Activated CD4-positive, CD25-positive, alpha-beta regulatory T cell (primary cell): ENCODE measurements around the gene RPS27.

Experiments
- DNase-seq, 4 experiments: peaks; one replicate each; lab custom pipeline; 2025; lab: John Stamatoyannopoulos, UW

RPS27 gene

DNA sequence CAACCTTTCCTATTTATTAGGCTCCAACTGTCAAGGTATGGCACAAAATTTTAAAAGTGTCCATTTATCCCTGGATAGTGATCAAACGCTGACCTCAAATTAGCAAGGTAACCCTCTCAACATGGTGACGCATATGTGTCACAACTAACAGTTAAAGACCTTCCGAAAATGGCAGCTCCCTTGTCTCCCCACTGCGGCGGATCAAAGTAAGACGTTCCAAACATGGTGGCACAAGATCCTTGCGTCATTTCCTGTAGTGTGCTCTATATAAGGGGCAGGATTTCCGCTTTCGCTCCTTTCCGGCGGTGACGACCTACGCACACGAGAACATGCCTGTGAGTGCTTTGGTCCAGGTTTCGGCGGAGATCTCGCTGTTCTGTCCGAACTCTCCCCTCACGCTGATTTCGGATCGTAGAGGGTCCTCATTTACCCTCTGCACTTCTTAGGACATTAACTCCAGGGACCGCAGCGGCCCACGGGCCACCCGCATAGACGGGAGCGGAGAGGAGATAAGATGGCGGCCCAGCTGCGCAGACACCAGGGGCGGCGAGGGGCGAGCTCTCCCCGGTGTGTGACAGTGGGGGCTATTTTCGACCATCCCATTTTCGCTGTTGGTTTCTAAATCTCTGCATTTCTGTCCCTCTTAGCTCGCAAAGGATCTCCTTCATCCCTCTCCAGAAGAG, at the start of gene RPS27:
RPS27 (plus strand) TSS at position 295 of the 683 bp plus-strand sequence; CDS start at position 330, 35 bp downstream.
- peak; percentile 59 to 78 (median 72) for DNase-seq

DNA sequence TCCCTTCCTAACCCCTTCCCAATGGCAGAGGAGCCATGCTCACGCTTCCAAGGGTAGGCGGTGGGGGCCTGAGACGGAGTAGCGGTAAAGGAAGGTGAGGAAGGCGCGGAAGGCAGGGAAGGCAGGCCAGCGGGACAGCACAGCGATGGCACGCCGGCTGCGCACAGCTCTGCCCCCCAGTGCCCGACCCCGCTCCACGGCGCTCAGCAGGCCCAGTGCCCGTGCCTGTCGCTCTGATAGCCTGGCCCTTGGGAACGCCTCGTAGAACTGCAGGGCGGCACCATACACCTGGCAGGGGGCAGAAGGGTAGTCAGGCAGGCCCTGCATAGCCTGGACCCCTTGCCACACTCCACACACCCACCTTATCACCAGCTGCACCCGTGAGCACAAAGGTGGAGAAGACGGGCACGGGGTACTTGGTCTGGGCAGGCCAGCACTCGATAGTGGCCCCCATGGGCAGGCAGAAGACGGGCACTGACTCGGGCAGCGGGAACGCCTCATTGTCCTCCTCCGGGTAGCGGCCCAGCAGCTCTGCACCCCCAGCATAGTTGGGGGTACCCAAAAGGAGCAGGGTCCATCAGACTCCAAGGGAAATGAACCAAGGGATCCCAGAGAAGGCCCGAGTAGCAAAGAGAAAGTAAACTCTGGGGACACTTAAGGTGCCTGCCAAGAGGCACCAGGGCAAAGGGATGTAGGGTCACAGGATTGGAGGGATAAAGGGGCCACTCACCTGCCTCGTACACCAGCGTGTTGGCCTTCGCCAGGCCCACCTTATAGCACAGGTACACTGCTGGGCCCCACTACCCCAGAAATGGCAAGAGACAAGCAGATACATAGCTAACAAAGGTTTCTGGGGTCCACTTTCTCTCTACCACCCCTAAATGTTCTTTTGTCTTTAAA, 48.5 kb upstream of the RPS27 start:
- no peak for DNase-seq

DNA sequence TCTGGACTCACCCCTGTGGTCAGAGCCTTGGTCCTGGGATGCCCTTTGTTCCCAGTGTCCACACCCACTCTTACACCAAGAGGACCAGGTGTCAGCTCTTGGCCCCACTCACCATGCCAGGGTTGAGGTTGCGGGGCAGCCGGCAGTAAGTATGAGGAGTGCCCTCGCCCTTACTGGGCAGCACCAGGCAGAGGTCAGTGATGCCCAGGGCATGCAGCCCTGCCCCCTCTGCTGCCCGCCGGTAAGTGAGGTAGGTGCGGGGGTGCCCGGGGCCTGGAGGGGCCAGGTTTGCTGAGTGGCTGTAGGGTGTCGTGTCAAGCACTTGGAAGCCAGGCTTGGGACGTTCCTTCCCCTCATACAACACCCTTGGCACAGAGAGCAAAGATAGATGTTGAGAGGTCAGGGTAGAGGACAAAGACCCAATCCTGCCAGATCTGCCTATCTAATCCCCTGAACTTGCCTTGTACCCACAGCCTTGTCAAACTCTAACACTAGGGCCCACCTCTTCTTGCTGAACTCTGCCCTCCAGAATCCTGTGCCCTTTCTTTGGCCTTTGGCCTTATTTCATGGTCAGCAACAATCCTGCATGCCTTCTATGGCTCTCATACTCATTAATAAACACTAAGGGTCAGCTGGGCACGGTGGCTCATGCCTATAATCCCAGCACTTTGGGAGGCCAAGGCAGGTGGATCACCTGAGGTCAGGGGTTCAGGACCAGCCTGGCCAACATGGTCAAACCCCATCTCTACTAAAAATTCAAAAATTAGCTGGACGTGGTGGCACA, 47.6 kb upstream of the RPS27 start:
- DNase-seq, result no peak

DNA sequence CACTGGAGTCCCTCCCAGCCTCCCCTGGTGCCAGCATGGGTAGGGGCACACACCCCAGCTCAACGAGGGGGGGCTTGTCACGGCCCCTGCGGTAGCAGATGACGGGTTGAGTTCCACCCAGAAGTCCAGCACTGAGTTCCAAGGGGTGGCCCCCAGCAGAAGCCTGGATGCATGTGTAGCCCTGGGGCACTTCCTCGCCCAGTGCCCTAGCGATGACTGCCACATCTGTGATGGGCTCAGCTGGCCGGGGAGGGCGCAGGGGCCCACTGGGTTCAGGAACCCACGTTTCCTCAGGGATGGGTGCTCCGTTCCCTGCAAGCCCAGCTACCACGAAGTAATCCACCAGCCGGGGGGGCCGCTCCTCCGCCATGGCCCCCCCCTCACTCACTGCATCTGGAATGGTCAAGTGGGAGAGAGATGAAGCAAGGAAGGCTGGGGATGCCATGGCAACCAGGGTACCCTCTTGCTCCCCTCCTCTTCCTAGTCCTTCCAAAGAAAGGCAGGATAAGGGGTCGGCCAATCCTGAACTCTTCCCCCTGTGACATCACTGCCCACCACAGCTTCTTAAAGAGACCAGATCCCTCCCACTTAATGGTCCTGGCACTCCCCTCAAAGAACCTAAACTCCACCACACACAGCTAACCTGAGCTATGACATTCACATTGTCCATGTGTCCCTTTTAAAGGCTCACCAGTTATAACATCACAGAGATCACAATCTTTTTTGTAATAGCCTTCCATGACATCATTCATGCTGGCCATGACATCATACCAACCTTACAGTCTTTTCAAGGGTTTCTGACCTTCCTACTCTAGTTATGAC, 46.3 kb upstream of the RPS27 start:
- no peak for DNase-seq

DNA sequence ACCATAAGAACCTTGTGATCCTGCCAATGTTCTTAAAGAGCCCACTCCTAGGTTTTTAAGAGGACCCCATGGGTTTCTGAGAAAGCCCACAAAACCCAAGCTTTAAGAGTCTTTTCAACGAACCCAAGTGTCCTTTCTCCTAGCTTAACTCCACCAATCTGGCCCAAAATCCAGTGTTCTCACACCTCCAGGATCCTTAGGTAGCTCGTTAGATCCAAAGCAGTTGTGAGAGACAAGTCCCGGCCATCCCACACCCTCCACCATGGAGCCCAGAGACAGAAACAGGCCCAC, 45.8 kb upstream of the RPS27 start:
- DNase-seq, result no peak

DNA sequence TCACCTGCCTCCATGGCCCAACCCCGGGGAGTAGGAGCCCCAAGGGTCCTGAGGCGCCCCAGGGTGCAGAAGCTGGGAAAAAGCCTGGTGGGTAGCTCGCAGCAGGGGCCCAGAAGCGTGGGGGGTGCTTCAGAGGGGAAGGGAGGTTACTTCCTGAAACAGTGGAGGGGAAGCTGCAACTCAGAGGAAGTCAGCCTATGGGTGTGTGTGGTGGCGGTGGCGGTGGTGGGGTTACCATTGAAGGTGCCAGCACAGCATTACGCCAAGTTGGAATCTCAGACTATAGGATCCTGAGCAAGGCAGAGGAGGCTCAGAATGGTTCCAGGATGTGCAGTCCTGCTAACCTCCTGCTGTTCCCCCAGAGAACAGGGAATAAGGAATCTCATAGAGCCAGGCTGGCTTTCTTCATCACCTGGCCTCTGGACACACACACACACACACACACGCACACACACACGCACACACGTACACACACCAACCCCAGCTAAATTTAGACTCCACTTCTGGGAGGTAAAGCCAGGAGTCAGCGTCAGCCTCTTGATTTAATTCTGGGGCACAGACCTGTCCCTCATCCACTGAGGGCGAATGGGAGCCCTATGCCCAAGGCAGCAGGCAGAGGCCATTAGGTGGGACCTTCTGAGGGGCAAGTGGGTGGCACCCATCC, 45.3 kb upstream of the RPS27 start:
- peak; percentile 26 to 68 (median 46) for DNase-seq

DNA sequence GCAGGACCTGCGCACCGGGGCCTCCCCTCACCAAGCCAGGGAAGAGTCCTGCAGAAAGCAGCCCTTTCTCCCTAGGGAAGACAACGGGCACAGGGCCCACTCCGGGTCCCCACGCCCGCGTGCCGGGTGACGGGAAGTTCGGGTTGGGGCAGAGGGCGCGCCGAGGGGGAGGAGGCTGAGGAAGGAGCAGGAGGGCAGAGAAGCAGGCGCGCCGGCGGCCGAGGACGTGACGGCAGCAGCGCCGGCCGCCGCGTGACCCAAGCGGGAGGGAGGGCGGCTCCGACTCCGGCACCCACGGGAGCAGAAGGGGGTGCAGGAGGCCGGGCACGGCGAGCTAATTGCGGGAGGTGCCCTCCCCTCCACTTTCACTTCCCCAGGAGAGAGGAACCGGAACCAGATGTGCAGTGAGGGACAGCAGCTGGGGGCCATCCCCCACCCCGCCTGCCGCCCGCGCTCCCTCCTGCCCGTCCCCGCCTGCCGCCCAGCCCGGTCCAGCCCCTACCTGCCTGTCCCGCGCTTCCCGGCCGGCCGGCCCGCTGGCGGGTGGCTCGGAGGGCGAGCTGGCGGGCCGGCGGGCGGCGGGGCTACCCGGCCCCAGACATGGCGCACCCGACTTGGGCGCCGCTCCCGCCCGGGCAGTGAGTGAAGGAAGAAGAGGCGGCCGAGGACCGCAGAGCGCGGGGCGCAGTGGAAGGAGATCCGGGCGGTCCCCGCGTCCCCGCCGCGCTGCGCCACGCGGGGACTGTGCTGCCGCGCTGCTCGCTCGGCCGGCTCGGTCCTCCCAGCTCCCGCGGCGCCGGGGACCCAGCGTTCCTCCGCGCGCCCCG, 44.6 kb upstream of the RPS27 start:
- peak; percentile 37 to 66 (median 50) for DNase-seq

DNA sequence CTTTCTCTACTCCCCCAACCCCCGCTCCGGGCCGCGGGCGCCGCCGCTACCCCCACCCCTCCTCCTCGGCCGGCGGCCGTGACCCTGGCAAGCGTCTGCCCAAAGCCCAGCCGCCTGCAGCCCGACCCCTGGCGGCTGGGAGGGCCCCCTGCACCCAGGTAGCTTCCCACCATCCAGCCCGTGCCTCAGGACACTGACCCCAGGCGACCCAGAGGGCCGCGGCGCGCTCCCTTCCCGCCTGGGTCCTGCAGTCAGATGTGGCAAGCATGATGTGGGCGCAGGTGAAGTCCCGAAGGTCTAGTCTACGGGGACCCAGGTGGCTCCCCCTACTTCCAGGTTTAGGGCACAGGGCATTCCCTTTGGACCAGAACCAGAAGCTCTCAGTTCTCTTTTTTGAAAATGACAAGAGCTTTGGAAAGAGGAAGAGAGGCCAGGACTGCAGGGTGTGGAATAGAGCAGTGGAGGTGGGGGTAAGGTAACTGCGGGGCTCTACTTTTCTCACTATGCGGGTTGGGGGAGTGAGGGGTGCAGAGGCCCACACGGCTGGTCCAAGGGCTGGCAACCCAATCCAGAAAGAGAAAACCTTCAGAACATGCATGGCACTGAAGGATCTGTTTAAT, 43.8 kb upstream of the RPS27 start, which contains the start of gene DENND4B:
DENND4B (minus strand) TSS at position 97 of the 620 bp plus-strand sequence. CDS start 2,344 bp downstream, outside the sequence.
- DNase-seq, result peak; percentile 48 to 62 (median 58)

DNA sequence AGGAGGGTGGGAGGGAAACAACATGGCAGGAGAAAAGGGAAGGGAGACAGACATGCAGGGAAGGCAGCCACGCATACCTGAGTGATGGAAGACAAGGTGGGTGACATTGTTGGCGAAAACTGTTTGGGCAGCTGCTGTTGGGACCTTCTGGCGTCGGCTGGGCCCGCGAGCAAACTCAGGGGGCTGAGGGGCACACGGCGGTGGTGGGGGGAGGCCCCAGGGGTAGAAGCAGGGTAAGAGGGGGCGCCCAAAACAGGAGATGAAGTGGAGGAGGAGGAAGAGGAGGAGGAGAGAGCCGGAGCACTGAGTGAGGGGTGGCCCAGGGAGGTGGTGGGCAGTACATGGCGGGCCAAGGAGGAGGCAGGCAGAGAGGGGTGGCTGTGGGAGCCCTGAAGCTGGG, 39.4 kb upstream of the RPS27 start:
- DNase-seq, result no peak

DNA sequence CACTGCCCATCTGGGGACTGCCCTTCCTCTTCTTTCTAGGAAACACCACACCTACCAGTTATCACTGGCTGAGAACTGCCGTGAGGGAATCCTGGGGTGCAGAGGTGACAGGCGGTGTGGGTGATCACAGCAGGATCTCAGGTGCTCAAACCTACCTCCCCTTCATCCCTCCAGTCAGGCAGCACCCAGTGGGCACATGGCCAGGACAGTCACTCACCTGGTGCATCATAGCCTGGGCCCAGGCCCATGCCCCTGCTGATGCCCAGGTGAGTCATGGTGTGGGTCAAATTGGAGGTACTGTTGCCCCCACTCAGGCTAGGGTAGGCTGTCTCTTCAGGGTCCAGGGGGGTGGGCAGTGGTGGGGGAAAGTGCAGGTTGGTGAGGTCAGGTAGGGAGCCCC, 38.8 kb upstream of the RPS27 start:
- DNase-seq, result no peak

DNA sequence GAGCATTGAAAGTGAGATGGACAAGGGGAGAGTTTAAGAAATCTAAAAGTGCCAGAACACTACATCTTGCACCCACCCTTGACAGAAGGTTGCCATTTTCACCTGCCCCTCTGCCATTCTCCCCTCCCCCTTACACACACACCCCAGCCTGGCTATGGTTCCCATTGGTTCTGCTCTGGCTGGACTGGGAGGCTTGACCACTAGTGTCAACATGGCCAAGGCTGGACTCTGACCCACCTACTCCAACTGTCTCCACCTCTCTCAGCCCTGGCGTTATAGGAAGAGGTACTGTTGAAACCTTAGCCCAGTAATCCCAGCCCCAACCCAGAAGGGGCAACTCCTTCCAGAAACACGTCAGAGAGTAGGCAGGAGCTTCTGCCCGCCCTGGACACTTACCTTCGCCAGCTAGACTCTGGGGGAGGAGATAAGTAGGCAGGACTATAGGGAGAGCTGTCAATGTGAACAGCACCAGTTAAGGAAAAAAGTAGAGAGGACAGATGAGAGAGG, 36.6 kb upstream of the RPS27 start:
- no peak for DNase-seq

DNA sequence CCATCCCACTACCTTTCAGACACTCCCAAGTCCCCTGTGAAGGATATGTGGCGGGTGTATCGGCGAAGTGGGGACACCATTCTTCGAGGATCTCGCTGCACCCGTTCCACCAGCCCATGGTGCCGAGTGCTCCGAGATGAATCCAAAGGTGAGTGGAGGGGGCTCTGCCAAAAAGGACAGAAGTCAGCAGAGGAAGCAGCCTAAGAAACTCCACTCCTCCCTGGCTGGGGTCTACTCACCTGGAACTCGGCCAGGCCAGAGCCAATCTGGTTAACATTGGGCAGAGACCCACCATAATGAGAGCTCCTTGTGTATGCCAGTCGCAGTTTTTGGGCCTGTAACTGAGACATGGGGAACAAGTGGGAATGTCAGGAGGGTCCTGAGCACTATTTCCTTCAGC, 35.7 kb upstream of the RPS27 start:
- no peak for DNase-seq

DNA sequence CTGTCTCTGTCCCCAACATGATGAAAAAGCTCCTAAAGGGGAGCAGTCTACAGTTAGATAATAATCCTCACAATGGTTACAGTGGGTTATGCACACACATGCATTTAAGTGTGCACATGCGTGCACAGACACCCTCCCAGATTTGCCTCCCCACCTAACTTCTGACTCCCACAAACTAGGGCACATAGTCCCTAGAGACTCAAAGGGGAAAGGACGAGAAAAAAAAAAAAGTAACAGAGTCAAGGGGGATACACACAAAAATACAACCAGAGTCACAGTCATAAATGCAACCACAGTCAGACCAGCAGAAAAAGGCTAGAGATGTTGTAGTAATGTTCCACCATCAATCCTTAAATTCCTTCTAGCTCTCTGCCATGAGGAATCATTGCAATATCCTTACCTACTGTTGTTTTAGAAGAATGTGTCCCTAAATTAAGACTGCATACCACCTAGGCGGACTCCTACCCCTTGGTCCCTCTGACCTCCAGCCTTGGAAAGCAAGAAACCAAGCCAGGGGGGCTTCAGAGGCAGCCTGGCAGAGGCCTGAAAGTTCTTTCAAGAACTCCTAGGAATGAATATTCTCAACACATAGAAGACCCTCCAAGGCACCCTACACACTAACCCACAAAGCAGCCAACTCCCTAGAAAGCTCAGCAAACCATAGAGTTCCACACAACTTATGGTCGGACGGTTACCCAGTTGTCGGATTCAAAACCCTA, 33.4 kb upstream of the RPS27 start:
- DNase-seq, result no peak

DNA sequence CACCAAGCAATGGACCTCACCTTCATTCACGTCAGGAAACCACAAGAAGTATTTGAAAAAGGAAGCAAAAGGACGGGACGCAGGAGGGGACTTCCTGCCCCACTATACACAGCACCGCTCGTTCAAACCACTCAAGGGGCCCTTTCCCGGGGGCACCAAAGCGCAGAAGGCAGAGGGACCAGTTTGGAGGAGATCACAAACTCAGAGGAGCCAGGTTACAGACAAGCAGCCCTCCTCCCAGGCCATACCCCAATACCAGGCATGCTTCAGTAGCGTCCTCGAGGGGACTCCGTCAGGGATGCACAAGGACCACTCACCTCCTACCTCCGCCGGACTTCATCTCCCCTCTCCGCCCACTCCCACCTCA, 32.8 kb upstream of the RPS27 start:
- peak in 2 of 4 experiments; percentile 12 to 21 for DNase-seq

DNA sequence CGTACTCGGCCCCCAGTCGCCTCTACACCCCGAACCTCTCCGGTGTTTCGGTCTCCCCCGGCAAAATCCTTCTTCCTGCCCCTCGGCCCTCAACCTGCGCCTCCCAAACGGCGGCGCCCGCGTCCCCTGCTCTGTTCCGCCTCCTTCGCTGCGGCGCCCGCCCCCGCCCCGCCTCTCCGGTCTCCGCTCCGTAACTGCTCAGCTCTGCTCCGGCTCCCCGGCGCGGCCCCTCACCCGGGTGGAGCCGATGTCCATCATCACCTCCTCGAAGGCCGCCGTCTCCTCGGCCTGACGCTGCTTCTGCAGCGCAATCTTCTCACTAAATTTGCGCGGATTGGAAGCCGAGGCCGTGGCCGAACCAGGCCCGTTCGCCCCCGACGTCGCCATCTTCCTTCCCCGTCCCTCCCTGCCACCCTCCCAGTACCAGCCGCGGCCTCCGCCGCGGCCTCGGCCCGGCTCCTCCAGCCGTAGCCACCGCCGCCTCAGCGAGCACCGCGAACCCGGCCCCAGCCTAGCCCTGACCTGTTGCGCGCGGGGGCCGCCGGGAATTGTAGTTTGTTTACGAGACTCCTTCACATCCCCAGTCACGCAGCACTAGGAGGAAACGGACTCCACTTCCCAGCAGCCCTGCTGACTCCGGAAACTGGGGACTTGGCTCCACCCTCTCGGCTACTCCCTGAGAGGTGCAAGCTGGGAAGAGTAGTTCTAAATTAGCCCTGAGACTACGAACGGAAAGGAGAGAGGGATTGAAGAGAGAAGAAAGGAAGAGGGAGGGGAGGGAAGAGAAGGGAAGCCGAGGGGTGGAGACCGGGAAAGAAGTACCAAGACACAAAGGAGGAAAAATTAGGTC, 32.2 kb upstream of the RPS27 start, which contains the start of gene CRTC2:
CRTC2 (minus strand) TSS at position 502 of the 850 bp plus-strand sequence; CDS start at position 387, 115 bp downstream.
- peak; percentile 87 to 94 (median 92) for DNase-seq

DNA sequence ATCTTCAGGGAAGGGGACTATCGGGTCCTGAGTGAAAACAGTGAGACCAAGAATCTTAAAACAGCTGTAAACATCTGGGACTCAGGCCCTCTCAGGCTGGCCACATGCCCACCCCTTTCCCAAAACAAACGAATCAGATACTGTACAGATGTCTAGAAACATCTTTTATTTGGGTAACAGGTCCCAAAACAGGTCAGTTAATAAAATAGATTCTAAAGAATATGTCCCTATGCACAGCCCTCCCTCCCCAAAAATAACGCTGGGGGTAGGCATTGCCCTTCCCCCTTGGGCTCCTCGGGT, 31.7 kb upstream of the RPS27 start:
- no peak for DNase-seq

DNA sequence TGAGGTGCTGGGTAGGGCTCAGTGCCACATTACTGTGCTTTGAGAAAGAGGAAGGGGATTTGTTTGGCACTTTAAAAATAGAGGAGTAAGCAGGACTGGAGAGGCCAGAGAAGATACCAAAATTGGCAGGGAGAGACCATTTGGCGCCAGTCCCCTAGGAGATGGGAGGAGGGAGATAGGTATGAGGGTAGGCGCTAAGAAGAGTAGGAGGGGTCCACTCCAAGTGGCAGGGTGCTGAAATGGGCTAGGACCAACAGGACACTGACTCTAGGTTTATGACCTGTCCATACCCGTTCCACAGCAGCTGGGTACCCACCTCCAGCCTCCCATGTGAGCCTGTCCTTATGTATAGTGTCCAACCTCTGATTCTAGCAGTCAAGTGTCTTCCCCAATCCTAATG, 31.1 kb upstream of the RPS27 start:
- DNase-seq, result no peak

DNA sequence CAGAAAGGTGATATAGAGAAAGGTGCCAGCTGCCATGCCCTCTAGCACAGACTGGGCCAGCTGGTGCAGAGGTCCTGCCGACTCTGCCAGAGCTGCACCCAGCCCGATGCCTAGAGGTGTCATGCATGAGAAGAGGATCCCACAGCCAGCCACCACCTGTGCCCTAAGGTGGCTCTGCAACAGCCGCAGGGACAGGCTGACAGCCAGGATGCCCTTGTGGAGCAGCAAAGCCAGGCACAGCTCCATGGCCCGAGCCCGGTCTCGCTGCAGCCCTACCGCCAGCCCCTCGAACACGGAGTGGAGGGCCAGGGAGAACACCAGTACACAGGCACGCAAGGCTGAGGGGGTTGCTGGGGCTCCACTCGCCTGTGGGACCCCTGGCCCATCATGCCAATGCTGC, 30.4 kb upstream of the RPS27 start:
- no peak for DNase-seq
